OCI-LY1 (cell line): ENCODE measurements around the gene BCAN.

Source experiments
- H2AFZ ChIP-seq: fragments of 200-600 bp; sonication (generic), shearing (Covaris generic); 2 replicates; pipeline ENCODE4 v1.6.0; 2014; ENCODE audit warnings: antibody characterized with exemption, mild to moderate bottlenecking, low read length
- H3F3A ChIP-seq: fragments of 200-600 bp; sonication (generic), shearing (Covaris generic); 2 replicates; pipeline ENCODE4 v1.6.0; 2014; ENCODE audit warnings: mild to moderate bottlenecking, antibody characterized with exemption, low read length, moderate library complexity; ENCODE audit not compliant: insufficient read depth
- H3K27ac ChIP-seq: fragments of 200-600 bp; sonication (generic); 2 replicates; pipeline ENCODE4 v1.5.1; 2014; ENCODE audit warnings: low read length, mixed run types, mild to moderate bottlenecking, low read depth; ENCODE audit not compliant: poor library complexity, severe bottlenecking
- H3K27me3 ChIP-seq: fragments of 200-600 bp; sonication (generic); 2 replicates; pipeline ENCODE4 v1.6.0; 2014; ENCODE audit warnings: antibody characterized with exemption, mild to moderate bottlenecking, low read length, moderate library complexity; ENCODE audit not compliant: insufficient read depth
- H3K36me3 ChIP-seq: fragments of 200-600 bp; sonication (generic); 2 replicates; pipeline ENCODE4 v1.6.1; 2014; ENCODE audit warnings: mild to moderate bottlenecking, antibody characterized with exemption, low read length, moderate library complexity, mixed read lengths; ENCODE audit not compliant: insufficient read depth
- H3K4me1 ChIP-seq: fragments of 200-600 bp; sonication (generic); 2 replicates; pipeline ENCODE4 v1.5.1; 2014; ENCODE audit warnings: mild to moderate bottlenecking, low read length, moderate library complexity; ENCODE audit not compliant: insufficient read depth, severe bottlenecking
- H3K4me2 ChIP-seq: fragments of 200-600 bp; sonication (generic), shearing (Covaris generic); 2 replicates; pipeline ENCODE4 v1.6.1; 2014; ENCODE audit warnings: low read length
- H3K4me3 ChIP-seq: fragments of 200-600 bp; sonication (generic); 2 replicates; pipeline ENCODE4 v1.5.1; 2014; ENCODE audit warnings: low read length, low read depth, mild to moderate bottlenecking, mixed read lengths; ENCODE audit not compliant: poor library complexity, severe bottlenecking
- H3K79me2 ChIP-seq: fragments of 200-600 bp; shearing (Covaris generic); 2 replicates; pipeline ENCODE4 v1.6.1; 2016; ENCODE audit warnings: mixed run types, low read length, mixed read lengths; ENCODE audit not compliant: insufficient read depth
- H3K9ac ChIP-seq: fragments of 200-600 bp; sonication (generic), shearing (Covaris generic); 2 replicates; pipeline ENCODE4 v1.6.1; 2014; ENCODE audit warnings: mild to moderate bottlenecking, low read length, mixed read lengths
- H3K9me2 ChIP-seq: fragments of 200-600 bp; sonication (generic), shearing (Covaris generic); 2 replicates; pipeline ENCODE4 v1.6.1; 2014; ENCODE audit warnings: low read depth, mild to moderate bottlenecking, low read length, mixed read lengths
- H3K9me3 ChIP-seq: fragments of 200-600 bp; shearing (Covaris generic); 2 replicates; pipeline ENCODE4 v1.6.1; 2014; ENCODE audit warnings: low read length, mixed read lengths
- H4K20me1 ChIP-seq: fragments of 200-600 bp; sonication (generic), shearing (Covaris generic); 2 replicates; pipeline ENCODE4 v1.6.0; 2016; ENCODE audit warnings: mild to moderate bottlenecking, low read length; ENCODE audit not compliant: insufficient read depth
- EZH2 ChIP-seq: fragments of 200-600 bp; sonication (generic), shearing (Covaris generic); IDR thresholded peaks from 2 replicates; pipeline ENCODE4 v1.8.0; 2017; ENCODE audit warnings: borderline replicate concordance, mixed run types, mild to moderate bottlenecking, antibody characterized with exemption, low read length, moderate library complexity, mixed read lengths
- TF ChIP-seq, protein P1 (sequence below): fragments of 200-600 bp; sonication (generic), shearing (Covaris generic); IDR thresholded peaks from 2 replicates; pipeline ENCODE4 v1.5.1; 2017; ENCODE audit warnings: mild to moderate bottlenecking, antibody characterized with exemption, low read length, moderate library complexity, mixed read lengths

The BCAN gene

GRCh38 chr1:156595016-156595415 is 46.9 kb upstream of the BCAN start:
- 0 out of 2 replicates have a peak, but pooled peaks cover 4% of the 10 kb centered on the region for H3F3A ChIP-seq
- TF ChIP-seq, protein P1, sequence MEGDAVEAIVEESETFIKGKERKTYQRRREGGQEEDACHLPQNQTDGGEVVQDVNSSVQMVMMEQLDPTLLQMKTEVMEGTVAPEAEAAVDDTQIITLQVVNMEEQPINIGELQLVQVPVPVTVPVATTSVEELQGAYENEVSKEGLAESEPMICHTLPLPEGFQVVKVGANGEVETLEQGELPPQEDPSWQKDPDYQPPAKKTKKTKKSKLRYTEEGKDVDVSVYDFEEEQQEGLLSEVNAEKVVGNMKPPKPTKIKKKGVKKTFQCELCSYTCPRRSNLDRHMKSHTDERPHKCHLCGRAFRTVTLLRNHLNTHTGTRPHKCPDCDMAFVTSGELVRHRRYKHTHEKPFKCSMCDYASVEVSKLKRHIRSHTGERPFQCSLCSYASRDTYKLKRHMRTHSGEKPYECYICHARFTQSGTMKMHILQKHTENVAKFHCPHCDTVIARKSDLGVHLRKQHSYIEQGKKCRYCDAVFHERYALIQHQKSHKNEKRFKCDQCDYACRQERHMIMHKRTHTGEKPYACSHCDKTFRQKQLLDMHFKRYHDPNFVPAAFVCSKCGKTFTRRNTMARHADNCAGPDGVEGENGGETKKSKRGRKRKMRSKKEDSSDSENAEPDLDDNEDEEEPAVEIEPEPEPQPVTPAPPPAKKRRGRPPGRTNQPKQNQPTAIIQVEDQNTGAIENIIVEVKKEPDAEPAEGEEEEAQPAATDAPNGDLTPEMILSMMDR: no peak
- no peak for TF ChIP-seq EZH2
- no peaks in the 10 kb centered on the region for H3K9me2 ChIP-seq
- H3K27me3 ChIP-seq: no peaks in the 10 kb centered on the region
- H3K27ac ChIP-seq: no peak overlapping the region
- no peak overlapping the region for H3K9ac ChIP-seq
- peaks cover 30% of the 10 kb centered on the region for H3K4me1 ChIP-seq
- peaks cover 62% of the 10 kb centered on the region for H3K36me3 ChIP-seq
- H3K9me3 ChIP-seq: no peaks in the 10 kb centered on the region
- no peaks in the 10 kb centered on the region for H3K79me2 ChIP-seq
- no peak overlapping the region for H3K4me3 ChIP-seq
- no peak overlapping the region for H2AFZ ChIP-seq
- no peak overlapping the region for H3K4me2 ChIP-seq
- H4K20me1 ChIP-seq: no peaks in the 10 kb centered on the region

DNA sequence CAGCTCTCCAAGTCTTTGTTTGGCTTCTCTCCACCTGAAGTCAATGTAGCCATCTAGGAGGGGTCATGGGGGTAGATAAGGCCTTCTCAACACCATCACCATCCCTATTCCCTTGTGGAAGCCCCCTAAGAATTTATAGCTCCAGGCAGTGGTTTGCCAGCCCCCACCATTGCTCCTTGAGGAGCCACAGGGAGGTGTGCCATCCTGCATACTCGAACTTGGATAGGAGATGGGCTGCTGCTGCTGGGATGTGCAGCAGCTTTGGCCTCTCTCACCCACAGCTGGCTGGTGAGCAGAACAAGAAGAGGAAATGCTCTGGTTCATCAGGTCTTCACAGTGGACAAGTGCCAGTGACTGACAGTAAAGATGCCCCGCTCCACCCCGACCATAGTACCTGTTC is 45.5 kb upstream of the BCAN start:
- H3K9ac ChIP-seq: no peak overlapping the region
- no peaks in the 10 kb centered on the region for H3K9me3 ChIP-seq

DNA sequence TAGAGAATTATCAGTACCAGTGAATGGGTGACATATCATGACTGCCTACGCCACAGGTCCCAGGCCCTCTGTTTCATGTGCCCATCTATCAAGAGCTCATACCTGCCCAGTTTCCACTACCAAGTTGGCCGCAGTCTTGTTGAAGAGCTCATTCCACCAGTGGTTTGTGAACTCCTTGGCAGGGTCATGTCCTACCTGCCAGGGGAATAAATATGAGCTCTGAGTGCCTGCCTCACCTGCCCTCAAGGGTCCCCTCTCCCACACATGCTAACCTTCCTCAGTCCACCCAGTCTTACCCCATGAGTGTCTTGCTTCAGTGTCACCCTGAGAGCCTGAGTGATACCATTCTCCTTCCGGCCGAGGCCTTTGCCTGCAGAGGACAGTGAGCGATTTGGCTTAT is 43.8 kb upstream of the BCAN start:
- Histone ChIP-seq H3K27ac (no peak overlapping the region), H3K36me3 (peaks cover 62% of the 10 kb centered on the region), H3K27me3 (no peaks in the 10 kb centered on the region), H2AFZ (no peak overlapping the region), H3K9me3 (no peaks in the 10 kb centered on the region), H3K79me2 (no peaks in the 10 kb centered on the region), H3K9ac (no peak overlapping the region), H3K9me2 (no peaks in the 10 kb centered on the region), H3K4me1 (peaks cover 31% of the 10 kb centered on the region), H3K4me3 (no peak overlapping the region), H3K4me2 (no peak overlapping the region), H3F3A (no peaks in the 10 kb centered on the region), H4K20me1 (no peaks in the 10 kb centered on the region)
- TF ChIP-seq, protein P1: no peak
- TF ChIP-seq EZH2: no peak

More for the DNA sequence above, 45.5 kb upstream of the BCAN start:
- no peaks in the 10 kb centered on the region for H3K9me2 ChIP-seq
- H3F3A ChIP-seq: 0 out of 2 replicates have a peak, but pooled peaks cover 4% of the 10 kb centered on the region
- H3K4me1 ChIP-seq: peaks cover 30% of the 10 kb centered on the region
- TF ChIP-seq, protein P1: no peak
- TF ChIP-seq EZH2: no peak
- no peaks in the 10 kb centered on the region for H3K79me2 ChIP-seq
- no peak overlapping the region for H2AFZ ChIP-seq
- H3K4me2 ChIP-seq: no peak overlapping the region
- H4K20me1 ChIP-seq: no peaks in the 10 kb centered on the region
- peaks cover 62% of the 10 kb centered on the region for H3K36me3 ChIP-seq
- H3K27me3 ChIP-seq: no peaks in the 10 kb centered on the region
- H3K4me3 ChIP-seq: no peak overlapping the region
- H3K27ac ChIP-seq: no peak overlapping the region
